H9 (cell line): ENCODE measurements around the gene DNAJC1. TPM values are rescaled to one million over a fixed set of nuclear protein-coding genes. Genes with fewer than 3 reads are reported as not detected.

ENCODE experiments used
- DNase-seq: peaks from one replicate; pipeline ENCODE4 v3.0.0-alpha.2; 2017
- H2AFZ ChIP-seq: one replicate; pipeline ENCODE4 v1.6.1; 2013; ENCODE audit warnings: mild to moderate bottlenecking, low read length, control low read depth, moderate library complexity
- H2AK5ac ChIP-seq: 2 replicates; pipeline ENCODE4 v1.6.1; 2013; ENCODE audit warnings: low read length, control low read depth, mixed read lengths; ENCODE audit not compliant: insufficient read length
- H2BK120ac ChIP-seq: one replicate; pipeline ENCODE4 v1.6.1; 2013; ENCODE audit warnings: low read depth, mild to moderate bottlenecking, low read length, control low read depth, inconsistent platforms; ENCODE audit not compliant: poor library complexity, severe bottlenecking
- H2BK12ac ChIP-seq: 2 replicates; pipeline ENCODE4 v1.6.1; 2013; ENCODE audit warnings: low read length, control low read depth, mixed read lengths, low read depth; ENCODE audit not compliant: insufficient read length
- H2BK15ac ChIP-seq: 2 replicates; pipeline ENCODE4 v1.6.1; 2013; ENCODE audit warnings: low read depth, low read length, control low read depth
- H2BK20ac ChIP-seq: one replicate; pipeline ENCODE4 v1.6.1; 2013; ENCODE audit warnings: low read depth, mild to moderate bottlenecking, low read length, control low read depth, inconsistent platforms; ENCODE audit not compliant: poor library complexity, severe bottlenecking
- H2BK5ac ChIP-seq: 2 replicates; pipeline ENCODE4 v1.6.1; 2013; ENCODE audit warnings: low read length, control low read depth, mixed read lengths; ENCODE audit not compliant: insufficient read length
- H3K14ac ChIP-seq: 2 replicates; pipeline ENCODE4 v1.6.1; 2013; ENCODE audit warnings: low read length, control low read depth; ENCODE audit not compliant: insufficient read depth
- H3K18ac ChIP-seq: 2 replicates; pipeline ENCODE4 v1.6.1; 2013; ENCODE audit warnings: low read depth, mild to moderate bottlenecking, mixed read lengths, low read length, control low read depth; ENCODE audit not compliant: insufficient read length
- H3K23ac ChIP-seq: 2 replicates; pipeline ENCODE4 v1.6.1; 2013; ENCODE audit warnings: low read length, control low read depth, mixed read lengths, low read depth; ENCODE audit not compliant: insufficient read length
- H3K23me2 ChIP-seq: 2 replicates; pipeline ENCODE4 v1.6.1; 2013; ENCODE audit warnings: low read depth, mild to moderate bottlenecking, mixed read lengths, low read length, control low read depth; ENCODE audit not compliant: insufficient read length, poor library complexity, severe bottlenecking
- H3K27ac ChIP-seq: 2 replicates; pipeline ENCODE4 v1.5.1; 2013; ENCODE audit warnings: low read length, control low read depth, mixed read lengths, low read depth; ENCODE audit not compliant: insufficient read length
- H3K27me3 ChIP-seq: 2 replicates; pipeline ENCODE4 v1.6.1; 2013; ENCODE audit warnings: low read length, control low read depth, inconsistent platforms; ENCODE audit not compliant: insufficient read depth
- H3K4ac ChIP-seq: 2 replicates; pipeline ENCODE4 v1.6.1; 2013; ENCODE audit warnings: low read depth, mild to moderate bottlenecking, control low read depth, inconsistent platforms, low read length, moderate library complexity
- H3K4me1 ChIP-seq: 2 replicates; pipeline ENCODE4 v1.6.1; 2013; ENCODE audit warnings: low read length, control low read depth, inconsistent platforms; ENCODE audit not compliant: insufficient read depth
- H3K4me2 ChIP-seq: 2 replicates; pipeline ENCODE4 v1.6.1; 2013; ENCODE audit warnings: low read length, control low read depth, mixed read lengths; ENCODE audit not compliant: insufficient read length, insufficient read depth
- H3K56ac ChIP-seq: 2 replicates; pipeline ENCODE4 v1.6.1; 2013; ENCODE audit warnings: low read depth, mild to moderate bottlenecking, mixed read lengths, low read length, control low read depth; ENCODE audit not compliant: insufficient read length
- H3K79me1 ChIP-seq: 2 replicates; pipeline ENCODE4 v1.6.1; 2013; ENCODE audit warnings: low read depth, mild to moderate bottlenecking, moderate library complexity, low read length, control low read depth, inconsistent platforms; ENCODE audit not compliant: insufficient read depth, poor library complexity, severe bottlenecking
- H3K79me2 ChIP-seq: 2 replicates; pipeline ENCODE4 v1.6.1; 2013; ENCODE audit warnings: low read length, control low read depth, inconsistent platforms; ENCODE audit not compliant: insufficient read depth
- H3K9ac ChIP-seq: 2 replicates; pipeline ENCODE4 v1.6.1; 2013; ENCODE audit warnings: low read length, control low read depth, mixed read lengths; ENCODE audit not compliant: insufficient read length; ENCODE audit errors: extremely low read depth
- H3K9me3 ChIP-seq: one replicate; pipeline ENCODE4 v1.6.1; 2013; ENCODE audit warnings: low read depth, low read length, inconsistent platforms; ENCODE audit not compliant: control insufficient read depth
- H3T11ph ChIP-seq: one replicate; pipeline ENCODE4 v1.6.1; 2013; ENCODE audit warnings: mild to moderate bottlenecking, low read length, control low read depth, inconsistent platforms
- H4K20me1 ChIP-seq: one replicate; pipeline ENCODE4 v1.6.1; 2013; ENCODE audit not compliant: control insufficient read depth, insufficient read length, insufficient read depth
- H4K5ac ChIP-seq: 2 replicates; pipeline ENCODE4 v1.6.1; 2013; ENCODE audit warnings: low read depth, mild to moderate bottlenecking, mixed read lengths, low read length, control low read depth; ENCODE audit not compliant: insufficient read length
- H4K8ac ChIP-seq: replicated peaks from 2 replicates; pipeline ENCODE4 v1.6.1; 2013; ENCODE audit warnings: low read length, control low read depth, mixed read lengths, low read depth; ENCODE audit not compliant: insufficient read length
- H4K91ac ChIP-seq: 2 replicates; pipeline ENCODE4 v1.6.1; 2013; ENCODE audit warnings: low read depth, mild to moderate bottlenecking, moderate library complexity, mixed read lengths, low read length, control low read depth; ENCODE audit not compliant: insufficient read length
- H3K27ac Mint-ChIP-seq, 3 experiments: 2 replicates in 2 of 3; 3 replicates in 1 of 3; pipeline ENCODE4 v1.8.0; 2020 to 2021; ENCODE audit warnings: mixed read lengths in 3 of 3, mild to moderate bottlenecking in 1 of 3, moderate library complexity in 1 of 3
- H3K27me3 Mint-ChIP-seq: 2 replicates; pipeline ENCODE4 v1.8.0; 2021; ENCODE audit warnings: low read depth, mild to moderate bottlenecking, moderate library complexity, mixed read lengths
- H3K36me3 Mint-ChIP-seq, 3 experiments: 2 replicates in 2 of 3; 3 replicates in 1 of 3; pipeline ENCODE4 v1.8.0; 2020 to 2021; ENCODE audit warnings: low read depth in 3 of 3, mixed read lengths in 3 of 3; ENCODE audit not compliant: insufficient read depth in 1 of 3
- H3K4me1 Mint-ChIP-seq, 2 experiments: 2 replicates each; pipeline ENCODE4 v1.8.0; 2020; ENCODE audit warnings: mixed read lengths in 2 of 2
- H3K4me3 Mint-ChIP-seq, 2 experiments: 2 replicates in 1 of 2; 3 replicates in 1 of 2; pipeline ENCODE4 v1.8.0; 2020 to 2021; ENCODE audit warnings: mild to moderate bottlenecking in 2 of 2, mixed read lengths in 2 of 2, moderate library complexity in 1 of 2
- H3K9me3 Mint-ChIP-seq, 2 experiments: 2 replicates in 1 of 2; 3 replicates in 1 of 2; pipeline ENCODE4 v1.8.0; 2020; ENCODE audit warnings: mild to moderate bottlenecking in 2 of 2, mixed read lengths in 2 of 2, moderate library complexity in 1 of 2
- WGBS: extraction: QIAGEN DNeasy Blood & Tissue Kit; methylation state at CpG from one replicate; pipeline ENCODE4 v1.1.7; 2013; ENCODE audit warnings: missing lambda C conversion rate, low lambda C conversion rate, mixed read lengths; ENCODE audit not compliant: insufficient read length; ENCODE audit errors: extremely low coverage; 5-methylcytosine and 5-hydroxymethylcytosine counted together
- total RNA-seq: library from RNA; stranded (reverse); gene quantifications from 2 replicates; pipeline ENCODE4 v1.2.1, GENCODE V29; 2021
- TF ChIP-seq, protein P1 (sequence below): fragments of 200-600 bp; sonication (generic); conservative IDR thresholded peaks from 3 replicates; pipeline ENCODE4 v1.8.0; 2021; ENCODE audit warnings: antibody characterized with exemption, mild to moderate bottlenecking

Gene DNAJC1
- total RNA-seq, 1 experiment from 2014 or later: 11.2 TPM

DNA sequence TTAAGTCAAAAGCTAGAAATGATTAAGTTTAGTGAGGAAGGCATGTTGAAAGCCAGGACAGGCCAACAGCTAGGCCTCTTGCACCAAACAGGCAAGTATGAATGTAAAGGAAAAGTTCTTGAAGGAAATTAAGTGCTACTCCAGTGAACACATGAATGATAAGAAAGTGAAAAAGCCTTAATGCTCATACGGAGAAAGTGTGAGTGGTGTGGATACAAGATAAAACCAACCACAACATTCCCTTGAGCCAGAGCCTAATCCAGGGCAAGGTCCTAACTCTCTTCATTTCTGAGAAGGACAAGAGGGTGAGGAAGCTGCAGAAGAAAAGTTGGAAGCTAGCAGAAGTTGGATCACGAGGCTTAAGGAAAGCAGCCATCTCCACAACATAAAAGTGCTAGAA lies 53.0 kb downstream of the DNAJC1 start:
- peak overlapping the region in 1 of 3 experiments; percentile 16; a peak in 4 of 7 replicates for H3K27ac Mint-ChIP-seq
- Histone ChIP-seq H3T11ph (no peak overlapping the region), H3K23ac (no peak overlapping the region), H3K9me3 (no peaks in the 10 kb centered on the region), H3K23me2 (no peaks in the 10 kb centered on the region), H2BK20ac (no peak overlapping the region), H2BK15ac (no peak overlapping the region), H3K14ac (no peak overlapping the region), H4K20me1 (no peaks in the 10 kb centered on the region), H2BK5ac (no peak overlapping the region), H3K79me2 (no peaks in the 10 kb centered on the region), H3K4ac (no peak overlapping the region), H3K79me1 (no peaks in the 10 kb centered on the region), H3K18ac (no peak overlapping the region), H3K4me1 (no peaks in the 10 kb centered on the region; the same call in 1 of the 2 replicates), H3K4me2 (no peak overlapping the region), H2AK5ac (no peak overlapping the region), H4K5ac (no peak overlapping the region), H3K56ac (no peak overlapping the region), H3K27me3 (no peaks in the 10 kb centered on the region), H4K8ac (no peak overlapping the region), H3K9ac (no peak overlapping the region), H3K27ac (no peak overlapping the region), H2AFZ (no peak overlapping the region), H4K91ac (no peak overlapping the region), H2BK12ac (no peak overlapping the region), H2BK120ac (no peak overlapping the region)
- no peaks in the 10 kb centered on the region for H3K9me3 Mint-ChIP-seq
- DNase-seq: no peak
- TF ChIP-seq, protein P1, sequence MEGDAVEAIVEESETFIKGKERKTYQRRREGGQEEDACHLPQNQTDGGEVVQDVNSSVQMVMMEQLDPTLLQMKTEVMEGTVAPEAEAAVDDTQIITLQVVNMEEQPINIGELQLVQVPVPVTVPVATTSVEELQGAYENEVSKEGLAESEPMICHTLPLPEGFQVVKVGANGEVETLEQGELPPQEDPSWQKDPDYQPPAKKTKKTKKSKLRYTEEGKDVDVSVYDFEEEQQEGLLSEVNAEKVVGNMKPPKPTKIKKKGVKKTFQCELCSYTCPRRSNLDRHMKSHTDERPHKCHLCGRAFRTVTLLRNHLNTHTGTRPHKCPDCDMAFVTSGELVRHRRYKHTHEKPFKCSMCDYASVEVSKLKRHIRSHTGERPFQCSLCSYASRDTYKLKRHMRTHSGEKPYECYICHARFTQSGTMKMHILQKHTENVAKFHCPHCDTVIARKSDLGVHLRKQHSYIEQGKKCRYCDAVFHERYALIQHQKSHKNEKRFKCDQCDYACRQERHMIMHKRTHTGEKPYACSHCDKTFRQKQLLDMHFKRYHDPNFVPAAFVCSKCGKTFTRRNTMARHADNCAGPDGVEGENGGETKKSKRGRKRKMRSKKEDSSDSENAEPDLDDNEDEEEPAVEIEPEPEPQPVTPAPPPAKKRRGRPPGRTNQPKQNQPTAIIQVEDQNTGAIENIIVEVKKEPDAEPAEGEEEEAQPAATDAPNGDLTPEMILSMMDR: no peak
- H3K27me3 Mint-ChIP-seq: no peaks in the 10 kb centered on the region
- WGBS: no CpG with 5 or more reads among the region's 2 CpGs
- H3K4me3 Mint-ChIP-seq: no peak overlapping the region
- H3K4me1 Mint-ChIP-seq: peaks cover 5 to 6% of the 10 kb centered on the region in 2 experiments
- no peaks in the 10 kb centered on the region for H3K36me3 Mint-ChIP-seq
